MCF 10A (cell line): Measurements from ENCODE around the gene ZNF83. TPM values are rescaled to one million over a fixed set of nuclear protein-coding genes. Genes with fewer than 3 reads are reported as not detected.
"Not testable (repeated sequence)": the region's sequence is repeated elsewhere in the genome, so short reads cannot be mapped to it uniquely, and the experiment has no call there.

Source experiments
- Bru-seq: library from RNA; stranded (reverse); fragments of 400-500 nt; gene quantifications from one replicate; lab custom pipeline; 2021; lab: Mats Ljungman, UMichigan
- BruChase-seq, 2 experiments: library from RNA; stranded (reverse); fragments of 400-500 nt; gene quantifications; one replicate each; lab custom pipeline; 2021; lab: Mats Ljungman, UMichigan
- BruUV-seq: library from RNA; stranded (reverse); fragments of 400-500 nt; replicated peaks from 2 replicates; lab custom pipeline; 2021; lab: Mats Ljungman, UMichigan
- CTCF ChIA-PET: fragments of 300-600 bp; sonication (Branson Sonifier 250); formaldehyde crosslinking; extraction: SDS; loops from one replicate; lab custom pipeline; 2021; ENCODE audit warnings: antibody characterized with exemption, inconsistent platforms; lab: Yijun Ruan, JAX
- POLR2A ChIA-PET: fragments of 300-600, 350-650 bp; sonication (Branson Sonifier 250); formaldehyde crosslinking; extraction: SDS; loops from one replicate; lab custom pipeline; 2020; ENCODE audit warnings: antibody characterized with exemption, inconsistent platforms; lab: Yijun Ruan, JAX
- DNase-seq: peaks from one replicate; pipeline ENCODE4 v3.0.0-alpha.2; 2018; ENCODE audit not compliant: unreplicated experiment
- H3K27ac Mint-ChIP-seq: one replicate; pipeline ENCODE4 v1.8.0; 2022; ENCODE audit warnings: mild to moderate bottlenecking, low read depth, mixed read lengths; ENCODE audit not compliant: unreplicated experiment
- H3K27me3 Mint-ChIP-seq: one replicate; pipeline ENCODE4 v1.8.0; 2022; ENCODE audit warnings: mixed read lengths; ENCODE audit not compliant: insufficient read depth, unreplicated experiment
- H3K36me3 Mint-ChIP-seq: one replicate; pipeline ENCODE4 v1.8.0; 2022; ENCODE audit warnings: mild to moderate bottlenecking, moderate library complexity, mixed read lengths; ENCODE audit not compliant: insufficient read depth, unreplicated experiment
- H3K4me1 Mint-ChIP-seq: one replicate; pipeline ENCODE4 v1.8.0; 2022; ENCODE audit warnings: mixed read lengths; ENCODE audit not compliant: insufficient read depth, unreplicated experiment
- H3K4me3 Mint-ChIP-seq: one replicate; pipeline ENCODE4 v1.8.0; 2022; ENCODE audit warnings: mild to moderate bottlenecking, moderate library complexity, mixed read lengths; ENCODE audit not compliant: unreplicated experiment
- H3K9me3 Mint-ChIP-seq: one replicate; pipeline ENCODE4 v1.8.0; 2022; ENCODE audit warnings: mixed read lengths; ENCODE audit not compliant: unreplicated experiment
- intact Hi-C: fragments of 100-400 bp; cut with micrococcal nuclease; formaldehyde crosslinking; loops from 2 replicates; pipeline ENCODE4 v1.14.1; 2022
- long read RNA-seq: library from polyadenylated mRNA; stranded (forward); transcript quantifications from one replicate; pipeline ENCODE4 v2.0.0, GENCODE V29; 2022
- total RNA-seq: library from RNA; stranded (reverse); gene quantifications from 2 replicates; pipeline ENCODE4 v1.2.3, GENCODE V29; 2022
- TF ChIP-seq, protein P1 (sequence below): fragments of 200-600 bp; IDR thresholded peaks from one replicate; pipeline ENCODE4 v1.8.0; 2022; ENCODE audit warnings: antibody characterized with exemption, mild to moderate bottlenecking; ENCODE audit not compliant: unreplicated experiment

ZNF83 gene
- total RNA-seq (58.9 and 102 TPM in 2 replicates), Bru-seq, nascent RNA (percentile 89 among the genes with signal in this experiment), BruChase-seq, experiment 1, labeled RNA remaining after a 6-hour chase (percentile 96 among the genes with signal in this experiment), BruChase-seq, experiment 2, labeled RNA remaining after a 2-hour chase (percentile 94 among the genes with signal in this experiment)
- long read RNA-seq, transcript ZNF83-202 (4 exons, 2,726 nt) = major isoform, 18 of 42 reads
- long read RNA-seq, partial matches to known transcripts = 0 of 42 reads
- long read RNA-seq, other reads (novel, unspliced or antisense) = 18 of 42 reads

DNA sequence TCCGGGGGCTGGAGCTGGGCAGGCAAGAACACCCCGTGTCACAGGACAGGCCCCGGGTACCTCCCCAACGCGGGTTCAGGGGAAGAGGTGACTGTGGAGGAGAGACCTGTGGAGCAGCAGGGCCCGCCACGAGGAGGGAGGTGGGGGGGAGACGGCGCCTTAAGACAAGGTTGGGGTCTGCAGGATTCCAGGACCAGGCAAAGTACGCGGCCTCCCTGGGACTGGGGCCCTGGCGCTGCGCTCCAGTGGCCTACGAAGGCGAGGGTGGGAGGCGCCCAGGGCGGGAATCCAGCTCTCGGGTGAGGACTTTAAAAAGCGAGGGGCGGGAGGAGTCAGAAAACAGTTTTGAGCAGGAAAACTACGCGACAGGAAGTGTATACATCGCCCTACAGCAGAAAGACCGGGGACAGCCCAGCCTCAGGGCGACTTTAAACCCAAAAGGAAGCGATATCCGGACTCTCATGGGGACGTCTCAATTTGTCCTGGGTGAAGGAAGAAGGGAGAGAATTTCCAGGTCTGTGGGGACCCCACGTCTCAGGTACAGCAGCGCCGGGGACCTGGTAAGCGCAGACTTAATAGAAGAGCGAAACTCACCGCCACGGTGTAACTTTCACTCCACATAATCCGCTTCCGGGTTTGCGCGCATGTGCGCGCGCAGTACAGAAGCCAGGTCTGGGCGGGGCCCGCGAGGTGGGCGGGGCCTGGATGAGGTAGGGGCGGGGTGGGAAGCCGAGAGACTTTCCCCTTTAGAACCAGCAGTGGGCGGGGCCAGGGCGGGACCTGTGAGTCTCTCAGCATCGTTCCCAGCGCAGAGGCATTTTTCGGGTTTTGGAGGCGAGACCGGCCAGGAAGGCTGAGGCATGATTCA lies at the start of gene ZNF83:
Gene ZNF83 (minus strand): TSS at position 638 of the 868 bp plus-strand sequence.
- ChIA-PET POLR2A (interaction anchor here (0.6 to 2.7 kb wide), 11 partner anchors 13 to 418 kb away, joined by 3 to 8 read pairs (median 4); no protein-coding TSS in a partner anchor), CTCF (no interaction called here)
- H3K4me1 Mint-ChIP-seq = peaks cover 10% of the 10 kb centered on the region
- H3K9me3 Mint-ChIP-seq = peaks cover 7% of the 10 kb centered on the region
- H3K27ac Mint-ChIP-seq = peak within 1 kb of the TSS; percentile 90
- H3K27me3 Mint-ChIP-seq = no peaks in the 10 kb centered on the region
- peak; percentile 98 for DNase-seq
- H3K36me3 Mint-ChIP-seq = peaks cover 36% of the 10 kb centered on the region
- TF ChIP-seq, protein P1, sequence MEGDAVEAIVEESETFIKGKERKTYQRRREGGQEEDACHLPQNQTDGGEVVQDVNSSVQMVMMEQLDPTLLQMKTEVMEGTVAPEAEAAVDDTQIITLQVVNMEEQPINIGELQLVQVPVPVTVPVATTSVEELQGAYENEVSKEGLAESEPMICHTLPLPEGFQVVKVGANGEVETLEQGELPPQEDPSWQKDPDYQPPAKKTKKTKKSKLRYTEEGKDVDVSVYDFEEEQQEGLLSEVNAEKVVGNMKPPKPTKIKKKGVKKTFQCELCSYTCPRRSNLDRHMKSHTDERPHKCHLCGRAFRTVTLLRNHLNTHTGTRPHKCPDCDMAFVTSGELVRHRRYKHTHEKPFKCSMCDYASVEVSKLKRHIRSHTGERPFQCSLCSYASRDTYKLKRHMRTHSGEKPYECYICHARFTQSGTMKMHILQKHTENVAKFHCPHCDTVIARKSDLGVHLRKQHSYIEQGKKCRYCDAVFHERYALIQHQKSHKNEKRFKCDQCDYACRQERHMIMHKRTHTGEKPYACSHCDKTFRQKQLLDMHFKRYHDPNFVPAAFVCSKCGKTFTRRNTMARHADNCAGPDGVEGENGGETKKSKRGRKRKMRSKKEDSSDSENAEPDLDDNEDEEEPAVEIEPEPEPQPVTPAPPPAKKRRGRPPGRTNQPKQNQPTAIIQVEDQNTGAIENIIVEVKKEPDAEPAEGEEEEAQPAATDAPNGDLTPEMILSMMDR = no peak
- TSS peak; percentile 63 for BruUV-seq
- intact Hi-C loops = loop anchor here (1.0 kb wide), 1 partner anchor 52 kb away; no protein-coding TSS in a partner anchor
- H3K4me3 Mint-ChIP-seq = peak within 1 kb of the TSS; percentile 76

DNA sequence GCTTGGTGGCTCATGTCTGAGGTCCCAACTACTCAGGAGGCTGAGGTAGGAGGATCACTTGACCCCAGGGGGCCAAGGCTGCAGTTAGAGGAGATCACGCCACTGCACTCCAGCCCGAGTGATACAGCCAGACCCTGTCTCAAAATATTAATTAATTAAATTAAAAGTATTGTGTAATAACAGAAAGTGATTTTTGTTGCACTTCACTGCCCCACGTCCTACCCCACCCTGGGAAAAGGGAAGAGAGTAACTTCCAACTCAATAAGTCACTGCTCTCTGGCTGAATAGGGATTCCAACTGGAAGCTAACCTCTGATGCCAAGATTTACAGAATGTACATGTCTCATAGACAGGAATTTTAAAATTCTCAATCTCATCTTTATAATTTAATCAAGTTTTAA lies 49.5 kb upstream of the ZNF83 start:
- CTCF ChIA-PET = interaction anchor here (0.6 to 1.6 kb wide), 2 partner anchors 18 to 161 kb away, joined by 3 to 7 read pairs; no protein-coding TSS in a partner anchor
- peaks cover 13% of the 10 kb centered on the region for H3K36me3 Mint-ChIP-seq
- POLR2A ChIA-PET = interaction anchor here (0.8 to 2.0 kb wide), 3 partner anchors 48 to 498 kb away, joined by 3 to 9 read pairs (median 4); partner anchors contain the start of gene PPP2R1A

DNA sequence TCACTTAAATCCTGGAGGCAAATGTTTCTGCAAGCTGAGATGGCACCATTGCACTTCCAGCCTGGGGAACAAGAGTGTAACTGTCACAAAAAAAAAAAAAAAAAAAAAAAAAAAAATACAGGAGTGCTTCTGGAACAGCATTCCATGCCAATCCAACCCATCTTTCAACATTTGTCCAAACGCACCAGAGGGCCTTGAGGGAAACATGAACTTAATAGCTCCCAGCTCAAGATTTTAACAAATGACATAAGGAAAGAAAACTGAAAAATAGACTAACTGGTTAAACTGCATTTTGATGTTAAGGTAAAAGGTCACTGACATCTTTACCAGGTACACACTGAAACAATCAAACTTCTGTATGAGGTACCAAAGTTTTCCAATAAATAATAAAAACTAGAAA lies 47.7 kb upstream of the ZNF83 start:
- Mint-ChIP-seq H3K36me3 (peaks cover 13% of the 10 kb centered on the region), H3K4me1 (peaks cover 20% of the 10 kb centered on the region), H3K9me3 (no peaks in the 10 kb centered on the region), H3K27me3 (no peaks in the 10 kb centered on the region), H3K4me3 (no peak overlapping the region), H3K27ac (no peak overlapping the region)
- BruUV-seq = no TSS peak
- DNase-seq = no peak
- ChIA-PET POLR2A (no interaction called here), CTCF (interaction anchor here (0.7 kb wide), 1 partner anchor 136 kb away, joined by 3 read pairs; no protein-coding TSS in a partner anchor)
- TF ChIP-seq, protein P1 = no peak
- intact Hi-C loops = no loop called here

More for the DNA sequence above, 49.5 kb upstream of the ZNF83 start:
- H3K27me3 Mint-ChIP-seq = no peaks in the 10 kb centered on the region
- H3K27ac Mint-ChIP-seq = no peak overlapping the region
- BruUV-seq = no TSS peak
- no peaks in the 10 kb centered on the region for H3K9me3 Mint-ChIP-seq
- H3K4me3 Mint-ChIP-seq = no peak overlapping the region
- intact Hi-C loops = no loop called here
- no peak for DNase-seq
- TF ChIP-seq, protein P1 = no peak
- H3K4me1 Mint-ChIP-seq = peaks cover 25% of the 10 kb centered on the region

DNA sequence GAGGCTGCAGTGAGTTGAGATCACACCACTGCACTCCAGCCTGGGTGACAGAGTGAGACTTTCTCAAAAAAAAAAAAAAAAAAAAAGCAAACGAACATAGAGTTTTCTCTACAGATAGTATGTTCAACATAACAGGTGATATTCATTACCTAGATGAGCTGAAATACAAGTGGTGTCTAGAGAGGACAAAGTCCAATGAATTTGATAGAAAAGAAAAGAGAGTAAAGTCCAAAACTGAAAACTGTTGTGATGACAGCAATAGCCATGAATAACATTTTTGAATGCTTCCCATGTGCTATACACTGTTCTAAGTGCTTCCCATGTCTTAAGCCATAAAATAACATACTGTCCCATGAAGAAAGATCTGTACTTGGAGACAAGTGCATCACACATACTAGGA lies 43.1 kb upstream of the ZNF83 start:
- H3K4me3 Mint-ChIP-seq, intact Hi-C loops, DNase-seq, H3K4me1 Mint-ChIP-seq, BruUV-seq, H3K27me3 Mint-ChIP-seq, CTCF ChIA-PET, H3K9me3 Mint-ChIP-seq, H3K27ac Mint-ChIP-seq: not testable (repeated sequence)
- POLR2A ChIA-PET = interaction anchor here (1.2 kb wide), 1 partner anchor 11 kb away, joined by 3 read pairs; no protein-coding TSS in a partner anchor
- H3K36me3 Mint-ChIP-seq = peaks cover 18% of the 10 kb centered on the region
